HG02981 (cell line): ENCODE measurements around the gene MVK.

ENCODE experiments used
- ATAC-seq: cut with Tn5 transposase; IDR thresholded peaks from one replicate; pipeline ENCODE4 v1.9.1; 2021; ENCODE audit warnings: mild to moderate bottlenecking, moderate library complexity; ENCODE audit not compliant: unreplicated experiment

Gene MVK

DNA sequence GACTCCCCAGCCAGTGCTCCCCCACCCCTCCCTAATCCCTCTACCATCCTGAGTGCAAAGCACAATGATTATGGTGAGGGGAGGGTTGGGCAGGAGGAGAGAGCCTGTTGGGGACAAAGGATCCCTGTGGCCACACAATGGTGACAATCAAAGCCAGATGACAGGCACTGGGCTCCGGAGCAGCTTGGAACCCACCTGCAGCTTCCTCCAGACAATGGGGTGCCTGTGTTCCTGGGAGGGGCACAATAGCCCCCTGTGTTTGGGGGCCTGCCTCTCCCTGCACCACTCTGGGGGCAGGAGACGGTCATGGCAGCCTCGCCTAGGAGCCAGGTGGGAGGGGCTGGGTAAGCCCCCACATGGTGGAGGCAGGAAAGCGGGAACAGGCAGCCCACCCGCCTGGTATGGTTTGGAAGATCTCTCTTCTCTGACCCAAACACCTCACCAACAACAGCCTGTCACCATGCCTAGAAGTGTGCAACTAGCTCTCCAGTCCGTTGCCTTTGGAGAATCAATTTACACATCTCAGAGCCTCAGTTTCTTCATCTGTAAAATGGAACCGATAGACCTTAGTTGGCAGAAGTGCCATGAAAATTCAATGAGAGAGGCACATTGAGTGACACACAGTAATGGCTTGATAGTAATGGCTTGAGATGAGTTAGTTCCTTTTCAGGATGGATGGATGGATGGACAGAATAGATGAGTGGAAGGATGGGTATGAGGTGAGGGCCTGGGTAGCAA is 53.0 kb downstream of the MVK start:
- ATAC-seq, result no peak

DNA sequence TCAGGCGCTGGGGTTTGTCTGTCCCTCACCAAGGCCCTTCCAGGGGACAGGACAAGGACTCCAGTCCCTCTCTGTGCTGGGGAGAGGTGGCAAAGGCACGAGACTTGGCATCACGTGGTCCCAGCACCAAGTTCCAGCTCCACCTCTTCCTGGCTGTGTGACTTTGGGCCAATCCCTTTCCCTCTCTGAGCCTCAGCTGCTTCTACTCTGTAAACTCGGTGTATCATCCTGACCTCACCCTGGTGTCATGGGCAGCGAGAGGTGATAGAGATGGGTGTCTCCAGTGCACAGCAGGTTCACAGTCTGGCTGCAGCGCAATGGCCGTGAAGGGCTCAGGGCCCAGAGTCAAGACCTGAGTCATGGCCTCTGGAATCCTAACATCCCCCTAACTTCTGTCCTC is 54.0 kb downstream of the MVK start:
- ATAC-seq, result no peak

DNA sequence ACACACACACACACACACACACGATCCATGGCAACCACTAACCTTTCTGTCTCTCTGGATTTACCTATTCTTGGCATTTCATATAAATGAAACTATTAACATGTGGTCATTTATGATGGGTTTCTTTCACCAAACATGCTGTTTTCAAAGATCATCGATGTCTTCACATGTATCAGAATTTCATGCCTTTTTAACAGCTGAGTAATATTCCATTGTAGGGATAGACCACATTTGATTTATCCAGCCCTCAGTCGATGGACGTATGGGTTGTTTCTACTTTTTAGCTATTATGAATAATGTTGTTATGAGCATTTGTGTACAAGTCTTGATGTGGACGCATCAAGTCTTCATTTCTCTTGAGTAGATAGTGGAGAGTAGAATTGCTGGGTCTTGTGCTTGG is 56.5 kb downstream of the MVK start:
- ATAC-seq, result no peak

DNA sequence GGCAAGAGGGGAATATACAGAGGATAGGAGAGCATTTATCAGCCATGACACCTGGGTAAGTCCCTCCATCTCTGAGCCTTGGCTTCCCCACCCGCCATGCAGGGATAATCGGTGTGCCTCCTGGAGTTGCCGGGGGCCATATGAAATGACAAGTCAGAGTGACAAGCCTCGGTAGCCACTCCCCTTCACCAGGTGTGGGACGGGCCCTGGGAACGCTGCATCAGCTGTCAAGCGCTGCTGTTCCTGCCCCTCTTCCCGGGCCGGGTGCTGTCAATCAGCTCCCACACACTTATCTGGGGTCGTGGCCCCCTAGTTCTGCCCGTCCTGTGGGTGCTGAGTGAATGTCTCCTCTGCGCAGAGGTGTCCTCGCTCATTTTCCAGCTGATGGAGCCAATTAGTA is 57.2 kb downstream of the MVK start:
- no peak for ATAC-seq

DNA sequence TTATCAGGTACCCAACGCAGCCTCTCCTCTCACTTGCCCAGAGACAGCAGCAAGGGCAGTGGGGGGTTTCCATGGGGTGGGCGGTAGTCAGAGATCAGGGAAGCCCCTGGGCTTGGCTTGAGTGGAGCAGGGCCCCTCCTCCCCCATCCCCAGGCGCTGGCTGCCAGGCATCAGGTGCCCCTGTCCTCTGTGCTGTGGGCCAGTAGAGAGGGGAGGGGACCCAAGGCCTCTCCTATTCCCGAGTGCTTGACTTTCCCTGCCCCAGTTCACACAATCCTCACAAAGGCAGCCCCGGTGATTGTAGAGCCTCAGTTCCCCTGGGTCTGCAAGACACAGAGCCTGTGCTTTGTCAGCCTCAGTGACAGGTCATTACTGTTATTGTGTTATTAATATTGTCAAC is 57.7 kb downstream of the MVK start:
- ATAC-seq, result no peak

DNA sequence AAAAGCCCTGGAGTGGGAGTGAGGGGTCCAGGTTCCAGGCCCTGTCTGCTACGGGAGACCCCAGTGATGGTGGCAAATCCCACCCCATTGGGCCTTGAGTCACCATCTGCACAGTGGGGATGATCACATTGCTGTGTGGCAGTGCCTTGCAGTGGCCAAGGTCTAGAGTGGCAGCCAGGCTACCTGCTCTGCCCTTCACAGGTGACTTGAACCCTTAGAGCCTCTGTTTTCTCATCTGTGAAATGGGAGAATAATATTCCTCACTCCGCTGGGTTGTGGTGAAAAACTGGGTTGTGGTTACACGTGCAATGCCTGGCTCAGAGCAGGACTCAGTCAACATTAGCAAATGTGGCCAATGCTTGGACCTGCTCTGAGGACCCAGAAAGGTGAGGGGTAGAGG is 58.2 kb downstream of the MVK start:
- ATAC-seq, result no peak

DNA sequence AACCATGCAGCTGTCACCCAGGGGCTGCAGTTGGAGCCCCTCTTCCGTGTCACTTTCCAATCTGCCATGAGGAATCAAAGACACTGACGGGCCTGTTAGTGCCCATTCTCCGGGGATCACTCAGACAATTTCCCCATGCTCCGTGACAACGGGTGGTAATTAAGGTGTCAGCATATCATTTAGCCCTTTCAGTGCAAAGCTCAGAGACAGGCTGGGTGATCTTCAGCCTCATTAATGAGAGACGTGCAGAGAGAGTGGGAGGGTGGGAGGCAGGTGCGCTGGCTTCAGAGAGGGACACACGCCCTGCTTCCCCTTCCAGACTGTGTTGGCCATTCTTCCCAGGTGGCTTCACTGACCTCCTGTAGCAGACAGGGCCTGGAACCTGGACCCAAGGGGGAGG is 58.7 kb downstream of the MVK start:
- no peak for ATAC-seq

DNA sequence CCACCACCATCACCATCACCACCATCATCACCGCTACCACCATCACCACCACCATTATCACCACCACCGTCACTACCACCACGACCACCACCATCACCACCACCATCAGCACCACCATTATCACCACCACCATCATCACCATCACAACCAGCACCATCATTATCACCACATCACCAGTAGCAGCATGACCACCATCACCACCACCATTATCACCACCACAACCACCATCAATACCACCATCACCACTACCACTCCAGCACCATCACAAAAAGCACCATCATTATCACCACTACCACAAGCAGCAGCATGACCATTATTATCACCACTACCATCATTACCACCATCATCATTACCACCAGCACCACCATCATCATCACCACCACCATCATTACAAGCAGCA is 62.1 kb downstream of the MVK start:
- no peak for ATAC-seq

DNA sequence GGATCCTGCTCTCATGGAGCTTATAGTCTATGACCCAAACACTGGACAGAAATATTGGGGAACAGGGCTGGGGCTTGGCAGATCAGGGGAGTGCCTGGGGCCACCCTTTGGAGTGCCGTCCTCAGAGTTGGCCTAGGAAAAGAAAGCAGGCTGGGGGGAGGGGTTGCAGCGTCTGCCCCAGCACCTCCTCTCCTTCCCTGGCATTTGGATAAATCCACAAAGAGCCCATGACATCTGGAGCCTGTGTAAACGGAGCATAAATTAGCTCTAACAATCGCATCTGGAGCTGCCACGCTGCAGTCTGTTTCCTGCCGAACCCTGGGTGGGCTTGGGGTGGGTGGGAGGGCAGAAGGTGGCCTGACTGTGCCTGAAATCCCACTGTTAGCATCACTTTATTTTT is 63.8 kb downstream of the MVK start:
- no peak for ATAC-seq

DNA sequence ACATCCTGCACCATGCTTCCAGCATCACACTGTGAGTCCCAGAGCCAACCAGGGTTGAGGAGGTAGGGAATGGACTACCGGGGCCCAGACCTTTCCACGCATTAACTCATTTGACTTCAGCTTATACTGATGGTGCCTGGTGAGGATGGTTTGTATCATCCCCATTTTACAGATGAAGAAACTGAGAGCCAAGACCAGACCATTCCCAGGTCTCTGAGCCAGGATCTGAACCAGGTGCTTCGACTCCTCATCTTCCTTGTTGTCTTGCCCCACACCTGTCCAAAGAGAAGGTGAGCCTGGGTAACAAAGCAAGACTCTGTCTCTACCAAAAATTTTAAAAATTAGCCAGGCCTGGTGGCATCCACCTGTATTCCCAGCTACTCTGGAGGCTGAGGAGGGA is 64.4 kb downstream of the MVK start:
- no peak for ATAC-seq

DNA sequence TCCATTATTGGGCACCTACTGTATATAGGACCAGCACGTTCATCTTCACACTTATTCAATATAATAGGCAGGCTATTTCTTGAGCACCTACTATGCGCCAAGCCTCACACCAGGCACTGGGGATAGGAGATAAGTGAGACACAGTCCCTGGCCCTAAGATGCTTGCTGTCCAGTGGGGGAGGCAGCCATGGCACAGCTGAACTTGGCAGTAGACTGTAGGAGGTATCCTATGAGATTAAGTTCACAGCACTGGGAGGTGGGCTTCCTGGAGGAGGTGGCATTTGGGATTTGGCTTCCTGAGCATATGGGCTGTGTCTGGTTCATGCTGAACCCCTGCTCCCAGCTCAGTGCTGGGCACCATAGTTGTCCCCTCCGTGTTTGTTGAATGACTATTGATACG is 65.1 kb downstream of the MVK start:
- ATAC-seq, result no peak

DNA sequence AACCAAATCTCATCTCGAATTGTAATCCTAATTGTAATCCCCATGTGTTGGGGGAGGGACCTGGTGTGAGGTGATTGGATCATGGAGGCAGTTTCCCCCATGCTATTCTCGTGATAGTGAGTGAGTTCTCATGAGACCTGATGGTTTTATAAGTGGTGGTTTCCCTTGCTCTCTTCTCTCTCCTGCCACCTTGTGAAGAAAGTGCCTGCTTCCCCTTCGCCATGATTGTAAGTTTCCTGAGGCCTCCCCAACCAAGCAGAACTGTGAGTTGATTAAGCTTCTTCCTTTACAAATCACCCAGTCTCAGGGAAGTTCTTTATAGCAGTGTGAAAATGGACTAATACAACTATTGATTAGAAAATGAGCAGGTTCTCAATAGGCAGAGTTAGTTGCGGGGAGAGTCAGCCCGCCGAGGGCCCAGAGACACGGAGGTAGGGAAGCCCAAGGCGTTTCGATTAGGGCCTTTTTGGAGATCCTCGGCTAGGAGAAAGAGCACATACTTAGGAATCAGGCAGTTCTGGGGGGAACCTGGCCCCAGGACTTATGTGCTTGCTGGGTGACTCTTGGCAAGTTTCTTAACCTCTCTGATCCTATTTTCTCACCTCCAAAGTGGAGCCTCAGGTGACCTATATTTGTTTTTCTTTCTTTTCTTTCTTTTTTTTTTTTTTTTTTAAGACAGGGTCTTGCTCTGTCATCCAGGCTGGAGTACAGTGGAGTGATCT is 65.7 kb downstream of the MVK start:
- no peak for ATAC-seq

DNA sequence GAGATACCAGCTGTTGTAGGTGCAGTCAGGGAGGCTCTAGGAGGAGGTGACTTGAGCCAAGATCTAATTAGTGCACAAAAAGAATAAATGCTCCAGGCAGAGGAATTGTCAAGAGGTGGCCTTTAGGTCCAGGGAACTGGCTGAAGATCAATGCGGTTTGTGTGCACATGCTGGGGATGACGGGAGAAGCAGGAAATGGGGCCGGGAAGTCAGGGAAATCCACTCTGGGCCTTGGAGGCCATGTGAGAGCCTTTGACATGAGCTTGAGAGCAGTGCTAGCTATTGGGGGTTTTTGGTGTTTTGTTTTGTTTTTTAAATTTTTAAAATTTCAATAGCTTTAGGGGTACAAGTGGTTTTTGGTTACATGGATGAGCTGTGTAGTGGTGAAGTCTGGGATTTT is 67.4 kb downstream of the MVK start:
- ATAC-seq, result no peak

DNA sequence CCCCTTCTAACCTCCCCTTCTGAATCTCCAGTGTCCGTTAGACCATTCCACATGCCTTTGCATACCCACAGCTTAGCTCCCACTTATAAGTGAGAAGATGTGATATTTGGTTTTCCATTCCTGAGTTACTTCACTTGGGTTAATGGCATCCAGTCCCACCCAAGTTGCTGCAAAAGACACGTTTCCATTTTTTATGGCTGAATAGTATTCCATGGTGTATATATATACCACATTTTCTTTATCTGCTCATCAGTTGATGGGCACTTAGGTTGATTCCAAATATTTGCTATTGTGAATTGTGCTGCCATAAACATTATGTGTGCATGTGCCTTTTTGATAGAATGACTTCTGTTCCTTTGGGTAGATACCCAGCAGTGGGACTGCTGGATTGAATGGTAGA is 67.8 kb downstream of the MVK start:
- ATAC-seq, result no peak

DNA sequence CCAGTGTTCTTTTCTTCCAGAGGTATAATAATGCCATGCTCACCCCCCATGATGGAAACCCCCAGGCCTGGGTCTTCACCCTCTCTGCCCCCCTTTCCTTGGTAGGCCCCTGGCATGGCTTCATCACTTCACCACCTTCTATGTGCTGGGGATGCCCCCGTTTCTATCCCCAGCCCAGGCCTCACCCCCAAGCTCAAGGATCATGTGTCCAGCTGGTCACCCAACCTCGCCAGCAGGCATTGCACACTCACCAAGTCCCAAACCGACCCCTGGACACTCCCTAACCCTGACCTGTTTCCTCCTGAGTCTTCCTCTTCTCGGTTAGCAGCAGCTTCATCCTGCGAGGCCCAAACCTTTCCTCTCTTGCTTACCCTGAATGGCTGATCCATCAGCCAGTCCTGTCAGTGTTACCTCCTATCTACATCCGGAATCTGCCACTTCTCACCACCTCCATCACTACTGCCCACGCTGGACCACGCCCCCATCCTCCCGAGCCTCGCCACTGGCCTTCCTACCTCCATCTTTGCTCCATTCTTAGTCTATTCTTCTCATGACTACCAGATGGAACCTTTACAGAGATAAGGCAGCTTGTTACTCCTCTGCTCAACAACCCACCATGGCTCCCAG is 69.0 kb downstream of the MVK start:
- ATAC-seq, result no peak

DNA sequence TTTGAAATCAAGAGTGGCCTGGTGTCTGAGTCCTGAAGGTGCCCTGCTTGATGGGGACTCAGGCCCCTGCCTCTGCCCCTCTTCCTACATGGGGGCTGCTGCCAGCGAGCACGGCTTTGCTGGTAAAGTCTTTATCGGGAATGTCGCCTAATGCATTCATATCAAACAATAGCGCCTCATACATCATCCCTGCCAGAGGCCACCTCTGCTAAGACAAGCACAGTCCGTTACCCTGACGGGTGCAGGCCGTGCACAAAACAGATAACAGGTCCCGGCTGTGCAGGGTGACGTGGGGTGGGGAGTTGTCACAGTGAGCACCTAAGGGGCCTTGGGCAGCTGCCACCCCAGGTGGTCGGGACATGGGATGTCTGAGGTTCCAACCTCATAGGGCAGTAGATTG is 71.6 kb downstream of the MVK start:
- ATAC-seq, result no peak

DNA sequence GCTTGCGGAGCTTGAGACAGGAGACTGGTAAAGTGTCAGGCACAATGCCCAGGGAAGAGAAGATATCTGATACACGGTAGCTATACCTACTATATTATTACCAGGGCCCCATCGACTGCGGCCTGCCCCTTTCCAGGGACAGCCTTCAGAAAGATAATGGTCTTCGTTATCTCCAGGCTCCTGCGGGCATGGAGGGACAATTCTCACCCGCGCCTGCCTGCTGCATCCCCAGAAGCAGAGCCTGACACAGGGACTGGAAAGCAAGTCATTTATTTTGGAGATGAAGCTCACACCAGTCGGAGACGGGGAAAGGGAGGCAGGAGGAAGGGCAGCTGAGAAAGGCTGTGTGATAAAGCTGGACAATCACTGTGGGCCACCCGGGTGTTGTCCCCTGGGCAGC is 72.1 kb downstream of the MVK start:
- ATAC-seq, result no peak
